ENCODE measurements around the gene RIPOR3. TPM values are rescaled to one million over a fixed set of nuclear protein-coding genes. Genes with fewer than 3 reads are reported as not detected.

RIPOR3 gene
- polyA plus RNA-seq, 1 donor (not counting 4 experiments of a cell fraction or from before 2014, with no cell fraction given), result 0.10 TPM

GRCh38 chr20:50670126-50670862 is 21.0 kb downstream of the RIPOR3 start:
- no peak for TF ChIP-seq CTCF (optimal IDR thresholded peaks at IDR 0.05 in 1 of 3, IDR thresholded peaks at IDR 0.05 in 1 of 3, conservative IDR thresholded peaks at IDR 0.05 in 1 of 3; ENCODE audit: extremely low read depth in 1 of 3, insufficient read depth in 2 of 3, low read length in 3 of 3)
- TF ChIP-seq EZH2 (IDR thresholded peaks at IDR 0.05; ENCODE audit: low read length), result no peak
- dilution Hi-C loops (cut with MboI; ENCODE audit: extremely low pct_ligation_motif_present, low sequenced_read_pairs), result no loop called here
- Histone ChIP-seq H3K4me1 (ENCODE audit: control insufficient read depth, extremely low read depth, insufficient read depth, low read length) (no peaks in the 10 kb centered on the region), H3K4me2 (ENCODE audit: control insufficient read depth, extremely low read depth, insufficient read depth, low read depth, low read length) (no peak overlapping the region), H3K9ac (ENCODE audit: control insufficient read depth, extremely low read depth, insufficient read depth, low read length) (no peak overlapping the region), H3K4me3 (ENCODE audit: control insufficient read depth in 2 of 3, extremely low read depth in 1 of 3, insufficient read depth in 2 of 3, low read depth in 1 of 3, low read length in 3 of 3) (no peak overlapping the region), H3K27ac (ENCODE audit: control insufficient read depth, insufficient read depth, low read length) (no peak overlapping the region), H3K9me3 (ENCODE audit: control insufficient read depth, low read depth, low read length) (no peaks in the 10 kb centered on the region), H3K79me2 (ENCODE audit: control insufficient read depth, insufficient read depth, low read length) (no peaks in the 10 kb centered on the region), H3K36me3 (ENCODE audit: control insufficient read depth in 2 of 2, extremely low read depth in 1 of 2, insufficient read depth in 2 of 2, low read length in 2 of 2) (no peaks in the 10 kb centered on the region), H4K20me1 (ENCODE audit: control insufficient read depth, extremely low read depth, insufficient read depth, low read length) (no peaks in the 10 kb centered on the region), H3K9me1 (ENCODE audit: control insufficient read depth, extremely low read depth, insufficient read depth, low read length) (no peaks in the 10 kb centered on the region), H2AFZ (ENCODE audit: control insufficient read depth, low read length) (no peak overlapping the region), H3K27me3 (ENCODE audit: control insufficient read depth, extremely low read depth, insufficient read depth, low read length) (no peaks in the 10 kb centered on the region)
- FAIRE-seq (peak; percentile 64), DNase-seq (ENCODE audit: low read depth, low spot score) (peak; percentile 71)

- Histone ChIP-seq H3K4me2 (ENCODE audit: control insufficient read depth, extremely low read depth, insufficient read depth, low read depth, low read length) (no peak overlapping the region), H3K4me3 (ENCODE audit: control insufficient read depth in 2 of 3, extremely low read depth in 1 of 3, insufficient read depth in 2 of 3, low read depth in 1 of 3, low read length in 3 of 3) (no peak overlapping the region), H3K27me3 (ENCODE audit: control insufficient read depth, extremely low read depth, insufficient read depth, low read length) (no peaks in the 10 kb centered on the region), H3K79me2 (ENCODE audit: control insufficient read depth, insufficient read depth, low read length) (no peaks in the 10 kb centered on the region), H3K27ac (ENCODE audit: control insufficient read depth, insufficient read depth, low read length) (no peak overlapping the region), H3K9me1 (ENCODE audit: control insufficient read depth, extremely low read depth, insufficient read depth, low read length) (no peaks in the 10 kb centered on the region), H3K9ac (ENCODE audit: control insufficient read depth, extremely low read depth, insufficient read depth, low read length) (no peak overlapping the region), H3K4me1 (ENCODE audit: control insufficient read depth, extremely low read depth, insufficient read depth, low read length) (no peaks in the 10 kb centered on the region), H3K36me3 (ENCODE audit: control insufficient read depth in 2 of 2, extremely low read depth in 1 of 2, insufficient read depth in 2 of 2, low read length in 2 of 2) (no peaks in the 10 kb centered on the region), H3K9me3 (ENCODE audit: control insufficient read depth, low read depth, low read length) (no peaks in the 10 kb centered on the region), H4K20me1 (ENCODE audit: control insufficient read depth, extremely low read depth, insufficient read depth, low read length) (no peaks in the 10 kb centered on the region), H2AFZ (ENCODE audit: control insufficient read depth, low read length) (no peak overlapping the region)
- DNase-seq (ENCODE audit: low read depth, low spot score), result no peak
- no peak for TF ChIP-seq CTCF (optimal IDR thresholded peaks at IDR 0.05 in 1 of 3, IDR thresholded peaks at IDR 0.05 in 1 of 3, conservative IDR thresholded peaks at IDR 0.05 in 1 of 3; ENCODE audit: extremely low read depth in 1 of 3, insufficient read depth in 2 of 3, low read length in 3 of 3)
- TF ChIP-seq EZH2 (IDR thresholded peaks at IDR 0.05; ENCODE audit: low read length), result no peak
- dilution Hi-C loops (cut with MboI; ENCODE audit: extremely low pct_ligation_motif_present, low sequenced_read_pairs), result loop anchor here (10.0 kb wide), 1 partner anchor 66 kb away; the partner anchor contains the start of gene PARD6B
- no peak for FAIRE-seq
Measured at GRCh38 chr20:50668798-50669197, 22.5 kb downstream of the RIPOR3 start.
